AG10803 (cell line): ENCODE results near the gene RFESD.

Experiments used
- DNase-seq: peaks from one replicate; pipeline ENCODE4 v3.0.0; 2010; ENCODE audit warnings: low read depth
- H3K4me3 ChIP-seq: 2 replicates; pipeline ENCODE4 v1.5.1; 2011; ENCODE audit warnings: mild to moderate bottlenecking, low read length, control low read depth
- TF ChIP-seq, protein P1 (sequence below): conservative IDR thresholded peaks from 2 replicates; pipeline ENCODE4 v1.5.1; 2011; ENCODE audit warnings: mild to moderate bottlenecking, low read length, control low read depth, inconsistent platforms

The RFESD gene

DNA sequence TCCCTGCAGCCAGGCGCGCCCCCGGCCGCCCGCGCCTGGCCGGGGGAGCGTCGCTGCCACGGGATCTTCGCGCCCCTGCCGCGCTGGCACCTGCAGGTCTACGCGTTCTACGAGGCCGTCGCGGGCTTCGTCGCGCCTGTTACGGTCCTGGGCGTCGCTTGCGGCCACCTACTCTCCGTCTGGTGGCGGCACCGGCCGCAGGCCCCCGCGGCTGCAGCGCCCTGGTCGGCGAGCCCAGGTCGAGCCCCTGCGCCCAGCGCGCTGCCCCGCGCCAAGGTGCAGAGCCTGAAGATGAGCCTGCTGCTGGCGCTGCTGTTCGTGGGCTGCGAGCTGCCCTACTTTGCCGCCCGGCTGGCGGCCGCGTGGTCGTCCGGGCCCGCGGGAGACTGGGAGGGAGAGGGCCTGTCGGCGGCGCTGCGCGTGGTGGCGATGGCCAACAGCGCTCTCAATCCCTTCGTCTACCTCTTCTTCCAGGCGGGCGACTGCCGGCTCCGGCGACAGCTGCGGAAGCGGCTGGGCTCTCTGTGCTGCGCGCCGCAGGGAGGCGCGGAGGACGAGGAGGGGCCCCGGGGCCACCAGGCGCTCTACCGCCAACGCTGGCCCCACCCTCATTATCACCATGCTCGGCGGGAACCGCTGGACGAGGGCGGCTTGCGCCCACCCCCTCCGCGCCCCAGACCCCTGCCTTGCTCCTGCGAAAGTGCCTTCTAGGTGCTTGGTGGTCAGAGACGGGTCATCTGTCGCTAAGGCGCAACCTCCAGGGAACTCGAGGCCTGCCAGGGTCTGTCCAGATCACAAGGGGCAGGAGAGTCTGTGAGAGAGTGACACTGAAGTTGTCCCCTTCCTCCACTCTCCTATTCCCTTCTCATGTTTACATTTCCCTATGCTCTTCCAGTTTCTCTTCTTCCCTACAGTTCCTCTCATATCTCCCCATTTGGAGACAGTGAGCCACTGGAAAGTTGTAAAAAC lies 25.4 kb upstream of the RFESD start:
- peak; percentile 9 for DNase-seq
- H3K4me3 ChIP-seq: peak overlapping the region; percentile 45
- TF ChIP-seq, protein P1, sequence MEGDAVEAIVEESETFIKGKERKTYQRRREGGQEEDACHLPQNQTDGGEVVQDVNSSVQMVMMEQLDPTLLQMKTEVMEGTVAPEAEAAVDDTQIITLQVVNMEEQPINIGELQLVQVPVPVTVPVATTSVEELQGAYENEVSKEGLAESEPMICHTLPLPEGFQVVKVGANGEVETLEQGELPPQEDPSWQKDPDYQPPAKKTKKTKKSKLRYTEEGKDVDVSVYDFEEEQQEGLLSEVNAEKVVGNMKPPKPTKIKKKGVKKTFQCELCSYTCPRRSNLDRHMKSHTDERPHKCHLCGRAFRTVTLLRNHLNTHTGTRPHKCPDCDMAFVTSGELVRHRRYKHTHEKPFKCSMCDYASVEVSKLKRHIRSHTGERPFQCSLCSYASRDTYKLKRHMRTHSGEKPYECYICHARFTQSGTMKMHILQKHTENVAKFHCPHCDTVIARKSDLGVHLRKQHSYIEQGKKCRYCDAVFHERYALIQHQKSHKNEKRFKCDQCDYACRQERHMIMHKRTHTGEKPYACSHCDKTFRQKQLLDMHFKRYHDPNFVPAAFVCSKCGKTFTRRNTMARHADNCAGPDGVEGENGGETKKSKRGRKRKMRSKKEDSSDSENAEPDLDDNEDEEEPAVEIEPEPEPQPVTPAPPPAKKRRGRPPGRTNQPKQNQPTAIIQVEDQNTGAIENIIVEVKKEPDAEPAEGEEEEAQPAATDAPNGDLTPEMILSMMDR: no peak

GRCh38 chr5:95621839-95622629 lies 24.5 kb upstream of the RFESD start:
- no peak overlapping the region for H3K4me3 ChIP-seq
- TF ChIP-seq, protein P1: no peak
- DNase-seq: no peak

DNA sequence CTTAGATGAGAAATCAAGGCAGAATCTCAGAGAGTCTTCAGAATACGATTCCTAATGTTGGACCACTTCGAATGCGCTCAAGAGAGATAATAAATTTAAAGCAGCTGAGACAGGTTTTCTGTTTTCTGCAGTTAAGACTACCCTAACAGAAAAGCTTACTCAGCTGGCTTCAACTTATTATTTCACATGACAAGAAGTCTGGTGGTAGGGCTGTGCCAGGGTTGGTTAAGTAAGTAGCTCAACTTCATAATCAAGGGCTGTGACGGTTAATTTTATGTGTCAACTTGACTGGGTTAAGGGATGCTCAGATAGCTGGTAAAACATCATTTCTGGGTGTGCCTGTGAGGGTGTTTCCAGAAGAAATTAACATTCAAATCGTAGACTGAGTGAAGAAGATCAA lies 22.9 kb upstream of the RFESD start:
- TF ChIP-seq, protein P1: no peak
- DNase-seq: no peak
- H3K4me3 ChIP-seq: no peak overlapping the region

- DNase-seq: no peak
- no peak overlapping the region for H3K4me3 ChIP-seq
- TF ChIP-seq, protein P1: no peak
Measured at GRCh38 chr5:95624368-95624767, 22.2 kb upstream of the RFESD start.

DNA sequence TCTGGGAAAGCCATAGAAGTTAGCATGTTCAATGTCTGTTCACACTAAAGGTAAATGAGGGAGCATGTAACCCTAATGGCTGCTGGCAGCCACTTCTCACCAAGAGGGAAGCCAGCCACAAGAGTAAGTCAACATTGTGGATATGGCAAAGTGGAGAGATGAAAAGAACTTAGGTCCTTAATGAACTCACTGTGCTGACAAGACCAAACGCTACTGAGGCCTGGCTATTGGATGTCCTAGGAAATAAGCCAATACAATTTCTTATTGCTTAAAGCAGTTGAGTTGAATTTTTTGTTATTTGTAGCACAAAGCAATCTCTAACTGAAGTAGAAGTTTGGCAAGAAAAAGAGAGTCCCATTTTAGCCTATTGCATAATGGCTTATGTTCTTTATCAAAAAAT lies 19.9 kb upstream of the RFESD start:
- TF ChIP-seq, protein P1: no peak
- no peak for DNase-seq
- no peak overlapping the region for H3K4me3 ChIP-seq

- DNase-seq: no peak
- TF ChIP-seq, protein P1: no peak
- H3K4me3 ChIP-seq: no peak overlapping the region
Measured at GRCh38 chr5:95627971-95628810, 18.4 kb upstream of the RFESD start.
